ENCODE measurements around the gene ESR2.

DNA sequence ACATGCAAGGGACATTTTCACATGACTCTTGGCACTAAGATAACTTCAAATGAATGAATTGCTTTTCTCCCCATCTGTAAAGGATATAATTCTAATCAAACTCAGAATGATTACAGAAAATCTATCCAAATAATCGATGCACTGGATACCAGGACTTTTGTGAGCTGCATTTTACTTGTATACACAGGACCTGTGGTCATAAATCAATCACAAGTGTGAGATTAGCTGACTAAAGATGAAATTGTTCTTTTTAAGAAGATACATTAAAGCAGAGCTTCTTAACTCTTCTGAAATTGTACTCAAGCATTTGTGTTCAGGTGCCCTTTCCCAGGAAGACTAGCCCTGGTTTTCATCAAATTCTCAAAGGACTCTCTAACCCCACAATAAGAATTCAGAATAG is 66.3 kb downstream of the ESR2 start:
- no peak for TF ChIP-seq MEF2A (IDR thresholded peaks at IDR 0.05; ENCODE audit: borderline replicate concordance, low read depth)
- no peak for TF ChIP-seq RFX5 (IDR thresholded peaks at IDR 0.05; ENCODE audit: low read length)
- TF ChIP-seq EP300 (IDR thresholded peaks at IDR 0.05; ENCODE audit: borderline replicate concordance in 1 of 2, low read depth in 1 of 2, low read length in 1 of 2) = no peak
- TF ChIP-seq, protein P1, sequence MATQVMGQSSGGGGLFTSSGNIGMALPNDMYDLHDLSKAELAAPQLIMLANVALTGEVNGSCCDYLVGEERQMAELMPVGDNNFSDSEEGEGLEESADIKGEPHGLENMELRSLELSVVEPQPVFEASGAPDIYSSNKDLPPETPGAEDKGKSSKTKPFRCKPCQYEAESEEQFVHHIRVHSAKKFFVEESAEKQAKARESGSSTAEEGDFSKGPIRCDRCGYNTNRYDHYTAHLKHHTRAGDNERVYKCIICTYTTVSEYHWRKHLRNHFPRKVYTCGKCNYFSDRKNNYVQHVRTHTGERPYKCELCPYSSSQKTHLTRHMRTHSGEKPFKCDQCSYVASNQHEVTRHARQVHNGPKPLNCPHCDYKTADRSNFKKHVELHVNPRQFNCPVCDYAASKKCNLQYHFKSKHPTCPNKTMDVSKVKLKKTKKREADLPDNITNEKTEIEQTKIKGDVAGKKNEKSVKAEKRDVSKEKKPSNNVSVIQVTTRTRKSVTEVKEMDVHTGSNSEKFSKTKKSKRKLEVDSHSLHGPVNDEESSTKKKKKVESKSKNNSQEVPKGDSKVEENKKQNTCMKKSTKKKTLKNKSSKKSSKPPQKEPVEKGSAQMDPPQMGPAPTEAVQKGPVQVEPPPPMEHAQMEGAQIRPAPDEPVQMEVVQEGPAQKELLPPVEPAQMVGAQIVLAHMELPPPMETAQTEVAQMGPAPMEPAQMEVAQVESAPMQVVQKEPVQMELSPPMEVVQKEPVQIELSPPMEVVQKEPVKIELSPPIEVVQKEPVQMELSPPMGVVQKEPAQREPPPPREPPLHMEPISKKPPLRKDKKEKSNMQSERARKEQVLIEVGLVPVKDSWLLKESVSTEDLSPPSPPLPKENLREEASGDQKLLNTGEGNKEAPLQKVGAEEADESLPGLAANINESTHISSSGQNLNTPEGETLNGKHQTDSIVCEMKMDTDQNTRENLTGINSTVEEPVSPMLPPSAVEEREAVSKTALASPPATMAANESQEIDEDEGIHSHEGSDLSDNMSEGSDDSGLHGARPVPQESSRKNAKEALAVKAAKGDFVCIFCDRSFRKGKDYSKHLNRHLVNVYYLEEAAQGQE (IDR thresholded peaks at IDR 0.05; ENCODE audit: low read depth, low read length) = no peak
- TF ChIP-seq, protein P2, sequence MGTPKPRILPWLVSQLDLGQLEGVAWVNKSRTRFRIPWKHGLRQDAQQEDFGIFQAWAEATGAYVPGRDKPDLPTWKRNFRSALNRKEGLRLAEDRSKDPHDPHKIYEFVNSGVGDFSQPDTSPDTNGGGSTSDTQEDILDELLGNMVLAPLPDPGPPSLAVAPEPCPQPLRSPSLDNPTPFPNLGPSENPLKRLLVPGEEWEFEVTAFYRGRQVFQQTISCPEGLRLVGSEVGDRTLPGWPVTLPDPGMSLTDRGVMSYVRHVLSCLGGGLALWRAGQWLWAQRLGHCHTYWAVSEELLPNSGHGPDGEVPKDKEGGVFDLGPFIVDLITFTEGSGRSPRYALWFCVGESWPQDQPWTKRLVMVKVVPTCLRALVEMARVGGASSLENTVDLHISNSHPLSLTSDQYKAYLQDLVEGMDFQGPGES (IDR thresholded peaks at IDR 0.05; ENCODE audit: low read depth, low read length) = no peak
- TF ChIP-seq, protein P3, sequence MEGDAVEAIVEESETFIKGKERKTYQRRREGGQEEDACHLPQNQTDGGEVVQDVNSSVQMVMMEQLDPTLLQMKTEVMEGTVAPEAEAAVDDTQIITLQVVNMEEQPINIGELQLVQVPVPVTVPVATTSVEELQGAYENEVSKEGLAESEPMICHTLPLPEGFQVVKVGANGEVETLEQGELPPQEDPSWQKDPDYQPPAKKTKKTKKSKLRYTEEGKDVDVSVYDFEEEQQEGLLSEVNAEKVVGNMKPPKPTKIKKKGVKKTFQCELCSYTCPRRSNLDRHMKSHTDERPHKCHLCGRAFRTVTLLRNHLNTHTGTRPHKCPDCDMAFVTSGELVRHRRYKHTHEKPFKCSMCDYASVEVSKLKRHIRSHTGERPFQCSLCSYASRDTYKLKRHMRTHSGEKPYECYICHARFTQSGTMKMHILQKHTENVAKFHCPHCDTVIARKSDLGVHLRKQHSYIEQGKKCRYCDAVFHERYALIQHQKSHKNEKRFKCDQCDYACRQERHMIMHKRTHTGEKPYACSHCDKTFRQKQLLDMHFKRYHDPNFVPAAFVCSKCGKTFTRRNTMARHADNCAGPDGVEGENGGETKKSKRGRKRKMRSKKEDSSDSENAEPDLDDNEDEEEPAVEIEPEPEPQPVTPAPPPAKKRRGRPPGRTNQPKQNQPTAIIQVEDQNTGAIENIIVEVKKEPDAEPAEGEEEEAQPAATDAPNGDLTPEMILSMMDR (IDR thresholded peaks at IDR 0.05) = no peak
- no peak for TF ChIP-seq FOSL2 (IDR thresholded peaks at IDR 0.05; ENCODE audit: borderline replicate concordance, low read depth)
- TF ChIP-seq EZH2phosphoT487 (IDR thresholded peaks at IDR 0.05; ENCODE audit: borderline replicate concordance, low read depth) = no peak
- TF ChIP-seq GABPA (IDR thresholded peaks at IDR 0.05; ENCODE audit: low read depth) = no peak
- TF ChIP-seq NRF1 (IDR thresholded peaks at IDR 0.05; ENCODE audit: low read depth, low read length) = no peak
- TF ChIP-seq, protein P4, sequence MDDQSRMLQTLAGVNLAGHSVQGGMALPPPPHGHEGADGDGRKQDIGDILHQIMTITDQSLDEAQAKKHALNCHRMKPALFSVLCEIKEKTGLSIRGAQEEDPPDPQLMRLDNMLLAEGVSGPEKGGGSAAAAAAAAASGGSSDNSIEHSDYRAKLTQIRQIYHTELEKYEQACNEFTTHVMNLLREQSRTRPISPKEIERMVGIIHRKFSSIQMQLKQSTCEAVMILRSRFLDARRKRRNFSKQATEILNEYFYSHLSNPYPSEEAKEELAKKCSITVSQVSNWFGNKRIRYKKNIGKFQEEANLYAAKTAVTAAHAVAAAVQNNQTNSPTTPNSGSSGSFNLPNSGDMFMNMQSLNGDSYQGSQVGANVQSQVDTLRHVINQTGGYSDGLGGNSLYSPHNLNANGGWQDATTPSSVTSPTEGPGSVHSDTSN (IDR thresholded peaks at IDR 0.05) = no peak
- no peak for TF ChIP-seq TEAD4 (IDR thresholded peaks at IDR 0.05; ENCODE audit: borderline replicate concordance, insufficient read depth)
- no peak for TF ChIP-seq YY1 (IDR thresholded peaks at IDR 0.05; ENCODE audit: low read depth)

All from SK-N-SH (cell line).